Right hindlimb (tissue), 1 donor: ENCODE data around the gene COG3.

Source experiments
- DNase-seq: peaks from one replicate; pipeline ENCODE4 v3.0.0-alpha.2; 2018

Gene COG3

GRCh38 chr13:45510672-45511071, 45.9 kb downstream of the COG3 start:
- no peak for DNase-seq

GRCh38 chr13:45511310-45512097, 46.8 kb downstream of the COG3 start:
- no peak for DNase-seq

- DNase-seq = no peak
Observed at GRCh38 chr13:45512098-45512496, 47.4 kb downstream of the COG3 start.

- DNase-seq = no peak
Observed at GRCh38 chr13:45516757-45517156, 52.0 kb downstream of the COG3 start.

- no peak for DNase-seq
Observed at GRCh38 chr13:45518525-45519245, 53.9 kb downstream of the COG3 start.

GRCh38 chr13:45519493-45519892, 54.8 kb downstream of the COG3 start:
- no peak for DNase-seq

- no peak for DNase-seq
Observed at GRCh38 chr13:45521297-45521696, 56.6 kb downstream of the COG3 start.

GRCh38 chr13:45522571-45522970, 57.8 kb downstream of the COG3 start:
- DNase-seq = no peak

GRCh38 chr13:45527699-45528462, 63.1 kb downstream of the COG3 start:
- DNase-seq = no peak

GRCh38 chr13:45529758-45530157, 65.0 kb downstream of the COG3 start:
- no peak for DNase-seq

- no peak for DNase-seq
Observed at GRCh38 chr13:45534604-45535003, 69.9 kb downstream of the COG3 start.

GRCh38 chr13:45536224-45536623, 71.5 kb downstream of the COG3 start:
- DNase-seq = no peak

GRCh38 chr13:45537516-45537915, 72.8 kb downstream of the COG3 start:
- DNase-seq = no peak

- DNase-seq = no peak
Observed at GRCh38 chr13:45538382-45538781, 73.6 kb downstream of the COG3 start.

GRCh38 chr13:45540195-45540594, 75.5 kb downstream of the COG3 start:
- DNase-seq = no peak

- no peak for DNase-seq
Observed at GRCh38 chr13:45540864-45541263, 76.1 kb downstream of the COG3 start.

- no peak for DNase-seq
Observed at GRCh38 chr13:45541806-45542205, 77.1 kb downstream of the COG3 start.

GRCh38 chr13:45542391-45542790, 77.7 kb downstream of the COG3 start:
- no peak for DNase-seq

- no peak for DNase-seq
Observed at GRCh38 chr13:45542878-45543277, 78.1 kb downstream of the COG3 start.

GRCh38 chr13:45544520-45544919, 79.8 kb downstream of the COG3 start:
- no peak for DNase-seq

GRCh38 chr13:45545686-45546409, 81.1 kb downstream of the COG3 start:
- no peak for DNase-seq

GRCh38 chr13:45546410-45546765, 81.6 kb downstream of the COG3 start:
- DNase-seq = no peak

- no peak for DNase-seq
Observed at GRCh38 chr13:45548281-45548680, 83.5 kb downstream of the COG3 start.
